Rectal smooth muscle tissue (tissue), 1 donor: ENCODE measurements around the gene SPATA16.
"Not testable (repeated sequence)": the region's sequence is repeated elsewhere in the genome, so short reads cannot be mapped to it uniquely, and the experiment has no call there.

Experiments
- H3K27ac ChIP-seq: one replicate; pipeline ENCODE4 v1.7.0; 2013; ENCODE audit warnings: low read depth, low read length, inconsistent platforms
- H3K27me3 ChIP-seq: one replicate; pipeline ENCODE4 v1.7.0; 2013; ENCODE audit warnings: low read length; ENCODE audit not compliant: control insufficient read depth, insufficient read depth
- H3K36me3 ChIP-seq: one replicate; pipeline ENCODE4 v1.7.0; 2013; ENCODE audit warnings: low read length; ENCODE audit not compliant: control insufficient read depth, insufficient read depth
- H3K4me1 ChIP-seq: one replicate; pipeline ENCODE4 v1.7.0; 2013; ENCODE audit warnings: low read length; ENCODE audit not compliant: control insufficient read depth, insufficient read depth
- H3K4me3 ChIP-seq: one replicate; pipeline ENCODE4 v1.7.0; 2013; ENCODE audit warnings: low read length
- H3K9ac ChIP-seq: one replicate; pipeline ENCODE4 v1.7.0; 2013; ENCODE audit warnings: low read length

The SPATA16 gene

DNA sequence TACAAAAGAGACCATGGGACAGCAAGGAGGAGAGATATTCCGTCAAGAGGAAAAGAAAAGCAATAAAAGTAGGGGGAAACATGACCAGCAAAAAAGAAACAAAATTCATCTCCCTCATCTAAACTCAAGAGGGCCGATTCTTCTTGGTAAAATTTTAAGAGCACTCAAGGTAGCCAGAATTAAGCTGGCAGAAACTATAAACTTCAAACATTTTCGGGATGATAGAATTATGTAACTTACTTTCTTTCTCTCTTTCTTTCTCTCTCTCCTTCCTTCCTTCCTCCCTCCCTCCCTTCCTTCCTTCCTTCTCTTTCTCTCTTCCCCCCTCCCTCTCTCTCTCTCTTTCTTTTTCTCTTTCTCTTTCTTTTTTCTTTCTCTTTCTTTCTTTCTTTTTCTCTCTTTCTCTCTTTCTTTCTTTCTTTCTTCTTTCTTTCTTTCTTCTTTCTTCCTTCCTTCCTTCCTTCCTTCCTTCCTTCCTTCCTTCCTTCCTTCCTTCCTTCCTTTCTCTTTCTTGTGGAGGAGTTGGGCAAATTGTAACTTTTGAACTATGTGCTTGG lies 180.3 kb downstream of the SPATA16 start:
- not testable (repeated sequence) for H3K4me1 ChIP-seq, H3K27me3 ChIP-seq, H3K4me3 ChIP-seq, H3K36me3 ChIP-seq, H3K27ac ChIP-seq, H3K9ac ChIP-seq

GRCh38 chr3:172958565-172958964 lies 182.5 kb downstream of the SPATA16 start:
- Histone ChIP-seq H3K27ac (no peak overlapping the region), H3K27me3 (no peaks in the 10 kb centered on the region), H3K9ac (no peak overlapping the region), H3K4me1 (no peaks in the 10 kb centered on the region), H3K4me3 (no peak overlapping the region), H3K36me3 (no peaks in the 10 kb centered on the region)

DNA sequence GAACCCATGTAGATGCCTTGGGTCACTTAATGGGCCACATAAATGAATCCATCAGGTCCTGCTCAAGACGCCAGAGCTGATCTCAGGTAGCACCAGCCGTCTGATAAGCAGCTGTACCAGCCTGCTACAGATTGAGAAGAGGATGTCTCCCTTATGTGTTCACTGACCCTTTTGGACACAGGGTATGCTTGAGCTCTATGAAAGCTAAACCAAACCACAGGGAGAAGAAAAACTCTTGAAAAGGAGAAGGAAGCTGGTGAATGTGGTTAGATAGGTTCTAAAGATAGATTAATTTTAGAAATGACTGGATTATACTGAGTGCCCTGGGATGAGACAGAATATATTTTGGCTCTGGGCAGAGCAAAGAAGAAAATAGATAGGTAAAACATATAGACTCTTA lies 187.5 kb downstream of the SPATA16 start:
- Histone ChIP-seq H3K4me1 (no peaks in the 10 kb centered on the region), H3K27me3 (no peaks in the 10 kb centered on the region), H3K9ac (no peak overlapping the region), H3K27ac (no peak overlapping the region), H3K36me3 (no peaks in the 10 kb centered on the region), H3K4me3 (no peak overlapping the region)

GRCh38 chr3:172951511-172951910 lies 189.5 kb downstream of the SPATA16 start:
- H3K36me3 ChIP-seq, result no peaks in the 10 kb centered on the region
- H3K4me3 ChIP-seq, result no peak overlapping the region
- no peaks in the 10 kb centered on the region for H3K4me1 ChIP-seq
- no peak overlapping the region for H3K9ac ChIP-seq
- no peaks in the 10 kb centered on the region for H3K27me3 ChIP-seq
- H3K27ac ChIP-seq, result no peak overlapping the region

- Histone ChIP-seq H3K9ac (no peak overlapping the region), H3K36me3 (no peaks in the 10 kb centered on the region), H3K4me3 (no peak overlapping the region), H3K4me1 (no peaks in the 10 kb centered on the region), H3K27ac (no peak overlapping the region), H3K27me3 (no peaks in the 10 kb centered on the region)
These were observed 195.0 kb downstream of the SPATA16 start for GRCh38 chr3:172946061-172946460.

DNA sequence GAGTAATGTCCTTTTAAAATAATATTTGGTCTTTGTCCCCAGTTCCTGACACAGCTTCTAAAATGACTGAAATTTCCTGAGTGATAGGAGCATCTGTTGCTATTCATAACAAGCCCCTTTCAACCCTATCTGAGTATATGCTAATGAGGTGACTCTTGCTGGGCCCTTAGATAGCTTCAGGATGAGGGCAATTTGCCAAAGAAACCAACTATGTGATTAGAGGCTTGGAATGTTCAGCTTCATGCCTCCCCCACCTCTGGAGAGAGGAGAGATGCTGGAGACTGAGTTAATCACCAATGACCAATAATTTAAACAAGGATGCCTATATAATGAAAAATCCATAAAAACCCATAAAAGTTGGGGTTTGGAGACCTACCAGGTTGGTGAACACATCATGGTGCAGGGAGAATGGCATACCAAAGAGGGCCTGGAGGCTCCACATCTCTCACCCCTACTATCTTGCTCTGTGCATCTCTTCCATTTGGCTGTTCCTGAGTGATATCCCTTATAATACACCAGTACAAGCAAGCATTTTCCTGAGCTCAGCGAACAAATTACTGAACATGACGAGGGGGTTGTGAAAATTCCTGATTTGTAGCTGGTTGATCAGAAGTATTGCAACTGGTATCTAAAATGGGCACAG lies 201.3 kb downstream of the SPATA16 start:
- H3K27ac ChIP-seq, result no peak overlapping the region
- H3K4me3 ChIP-seq, result no peak overlapping the region
- no peaks in the 10 kb centered on the region for H3K27me3 ChIP-seq
- no peaks in the 10 kb centered on the region for H3K4me1 ChIP-seq
- no peak overlapping the region for H3K9ac ChIP-seq
- no peaks in the 10 kb centered on the region for H3K36me3 ChIP-seq

DNA sequence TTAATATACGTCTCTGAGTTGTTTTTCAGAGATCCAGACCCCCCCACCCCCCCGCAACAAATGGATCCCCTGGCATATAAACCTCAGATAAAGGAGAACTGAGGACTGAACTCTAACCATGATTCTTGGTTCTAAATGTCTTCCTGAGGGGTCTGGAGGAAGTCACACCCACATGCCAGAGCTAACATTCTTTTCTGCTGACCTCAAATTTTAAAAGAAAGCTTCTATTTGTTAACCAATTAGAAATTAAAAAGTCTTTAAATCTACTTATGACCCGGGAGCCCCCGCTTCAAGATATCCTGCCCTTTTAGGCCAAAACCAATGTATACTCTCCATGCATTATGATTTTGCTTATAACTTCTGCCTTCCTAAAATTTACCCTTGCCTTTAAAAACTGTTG lies 202.2 kb downstream of the SPATA16 start:
- Histone ChIP-seq H3K4me1 (no peaks in the 10 kb centered on the region), H3K27ac (no peak overlapping the region), H3K4me3 (no peak overlapping the region), H3K36me3 (no peaks in the 10 kb centered on the region), H3K27me3 (no peaks in the 10 kb centered on the region), H3K9ac (no peak overlapping the region)

- Histone ChIP-seq H3K27me3 (no peaks in the 10 kb centered on the region), H3K36me3 (no peaks in the 10 kb centered on the region), H3K9ac (no peak overlapping the region), H3K4me3 (no peak overlapping the region), H3K27ac (no peak overlapping the region), H3K4me1 (no peaks in the 10 kb centered on the region)
These were observed 209.2 kb downstream of the SPATA16 start for GRCh38 chr3:172931746-172932285.

GRCh38 chr3:172929451-172929850 lies 211.6 kb downstream of the SPATA16 start:
- Histone ChIP-seq H3K9ac (no peak overlapping the region), H3K36me3 (no peaks in the 10 kb centered on the region), H3K4me3 (no peak overlapping the region)

DNA sequence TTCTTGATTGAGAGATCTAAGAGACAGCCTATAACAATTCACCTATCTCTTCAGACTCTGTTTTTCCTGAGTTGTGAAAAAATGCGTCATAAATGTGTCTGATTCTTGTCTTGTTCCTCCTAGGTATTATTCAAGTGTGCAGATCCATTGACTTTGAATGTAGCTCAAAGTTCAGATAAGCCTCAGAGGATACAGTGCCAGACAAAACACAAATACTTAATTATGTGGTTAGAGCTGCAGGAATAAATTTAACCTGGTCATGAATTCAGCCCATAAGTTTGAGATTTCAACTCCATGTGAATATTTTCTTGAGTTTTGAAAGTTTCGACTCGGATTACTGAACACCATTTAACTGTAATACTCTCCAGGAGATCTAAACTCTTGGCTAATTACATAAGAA lies 216.5 kb downstream of the SPATA16 start:
- Histone ChIP-seq H3K9ac (no peak overlapping the region), H3K4me3 (no peak overlapping the region), H3K36me3 (no peaks in the 10 kb centered on the region), H3K27ac (no peak overlapping the region), H3K4me1 (no peaks in the 10 kb centered on the region), H3K27me3 (no peaks in the 10 kb centered on the region)

More at GRCh38 chr3:172929451-172929850, 211.6 kb downstream of the SPATA16 start:
- H3K27me3 ChIP-seq, result no peaks in the 10 kb centered on the region
- no peak overlapping the region for H3K27ac ChIP-seq
- H3K4me1 ChIP-seq, result no peaks in the 10 kb centered on the region

DNA sequence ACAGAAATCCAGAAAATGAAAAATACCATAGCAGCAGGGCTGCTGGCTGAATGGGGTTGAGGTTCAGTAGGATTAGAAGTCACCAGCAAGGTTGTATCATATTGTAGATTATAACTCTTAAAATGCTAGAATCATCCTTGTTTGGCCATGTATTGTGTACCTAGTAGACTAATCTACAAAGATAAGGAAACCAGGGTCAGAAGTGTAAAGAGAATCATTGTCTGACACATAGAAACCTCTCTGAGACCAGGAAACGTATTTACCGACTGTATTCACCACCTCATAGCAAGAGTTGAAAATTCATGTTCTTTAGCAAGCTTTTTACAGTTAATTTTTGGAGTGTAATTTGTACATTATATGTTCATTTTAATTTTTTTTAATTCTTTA lies 221.7 kb downstream of the SPATA16 start:
- no peaks in the 10 kb centered on the region for H3K27me3 ChIP-seq
- no peak overlapping the region for H3K9ac ChIP-seq
- no peak overlapping the region for H3K27ac ChIP-seq
- no peak overlapping the region for H3K4me3 ChIP-seq
- H3K36me3 ChIP-seq, result no peaks in the 10 kb centered on the region
- H3K4me1 ChIP-seq, result no peaks in the 10 kb centered on the region

GRCh38 chr3:172918568-172919296 lies 222.3 kb downstream of the SPATA16 start:
- H3K4me3 ChIP-seq, result no peak overlapping the region
- no peaks in the 10 kb centered on the region for H3K36me3 ChIP-seq
- no peak overlapping the region for H3K9ac ChIP-seq
- no peak overlapping the region for H3K27ac ChIP-seq
- H3K27me3 ChIP-seq, result no peaks in the 10 kb centered on the region
- H3K4me1 ChIP-seq, result no peaks in the 10 kb centered on the region
